Measurements from ENCODE around the gene JAZF1.

JAZF1 gene

GRCh38 chr7:28191184-28191583, 10.6 kb upstream of the JAZF1 start:
- DNase-seq: no peak

GRCh38 chr7:28190077-28190710, 9.6 kb upstream of the JAZF1 start:
- peak; percentile 29 for DNase-seq

- DNase-seq: no peak
These were observed 6.4 kb upstream of the JAZF1 start for GRCh38 chr7:28187012-28187411.

- DNase-seq: peak; percentile 69
These were observed 3.0 kb upstream of the JAZF1 start for GRCh38 chr7:28183627-28184026.

- DNase-seq: peak; percentile 78
These were observed 1.5 kb upstream of the JAZF1 start for GRCh38 chr7:28182071-28182471.

- no peak for DNase-seq
These were observed 821 bp upstream of the JAZF1 start for GRCh38 chr7:28181416-28181815.

GRCh38 chr7:28180031-28180363, 598 bp downstream of the JAZF1 start:
- no peak for DNase-seq

GRCh38 chr7:28179120-28180030, 1.2 kb downstream of the JAZF1 start:
- DNase-seq: peak; percentile 88

- no peak for DNase-seq
These were observed 2.0 kb downstream of the JAZF1 start for GRCh38 chr7:28178599-28178998.

GRCh38 chr7:28177836-28178235, 2.8 kb downstream of the JAZF1 start:
- no peak for DNase-seq

- DNase-seq: no peak
These were observed 4.0 kb downstream of the JAZF1 start for GRCh38 chr7:28176645-28177044.

- DNase-seq: peak; percentile 35
These were observed 4.4 kb downstream of the JAZF1 start for GRCh38 chr7:28176174-28176573.

GRCh38 chr7:28174901-28175661, 5.5 kb downstream of the JAZF1 start:
- no peak for DNase-seq

- DNase-seq: no peak
These were observed 6.2 kb downstream of the JAZF1 start for GRCh38 chr7:28174442-28174841.

- DNase-seq: no peak
These were observed 7.1 kb downstream of the JAZF1 start for GRCh38 chr7:28173531-28173930.

GRCh38 chr7:28172958-28173357, 7.6 kb downstream of the JAZF1 start:
- no peak for DNase-seq

GRCh38 chr7:28170701-28171100, 9.9 kb downstream of the JAZF1 start:
- DNase-seq: no peak

- no peak for DNase-seq
These were observed 11.4 kb downstream of the JAZF1 start for GRCh38 chr7:28169230-28169629.

- DNase-seq: no peak
These were observed 12.0 kb downstream of the JAZF1 start for GRCh38 chr7:28168393-28169158.

- DNase-seq: no peak
These were observed 13.4 kb downstream of the JAZF1 start for GRCh38 chr7:28166982-28167715.

GRCh38 chr7:28165961-28166955, 14.3 kb downstream of the JAZF1 start:
- DNase-seq: no peak
